GM19193 (cell line): ENCODE results near the gene STXBP3.

ENCODE experiments used
- POLR2A ChIP-seq: IDR thresholded peaks from 4 replicates; pipeline ENCODE4 v1.6.1; 2011; ENCODE audit not compliant: insufficient read depth, insufficient read length; ENCODE audit errors: extremely low read depth

The STXBP3 gene

DNA sequence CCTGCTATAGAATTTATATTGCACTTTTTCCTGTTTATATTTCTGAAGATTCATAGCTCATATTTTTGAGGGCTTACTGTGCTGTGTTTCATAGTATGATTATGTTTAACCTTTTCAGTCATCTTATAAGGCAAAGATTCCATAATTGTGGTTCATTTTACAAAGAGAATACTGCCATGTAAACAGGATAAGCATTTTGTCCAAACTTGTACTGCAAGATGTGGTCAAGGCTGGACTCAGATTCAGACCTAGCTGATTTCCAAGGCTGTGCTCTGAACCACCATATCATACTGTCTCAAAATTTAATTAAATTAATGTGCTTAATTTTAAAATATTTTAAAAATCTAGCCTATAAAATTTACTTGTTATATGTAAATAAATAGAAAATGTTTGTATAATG, 31.4 kb downstream of the STXBP3 start:
- TF ChIP-seq POLR2A: no peak

DNA sequence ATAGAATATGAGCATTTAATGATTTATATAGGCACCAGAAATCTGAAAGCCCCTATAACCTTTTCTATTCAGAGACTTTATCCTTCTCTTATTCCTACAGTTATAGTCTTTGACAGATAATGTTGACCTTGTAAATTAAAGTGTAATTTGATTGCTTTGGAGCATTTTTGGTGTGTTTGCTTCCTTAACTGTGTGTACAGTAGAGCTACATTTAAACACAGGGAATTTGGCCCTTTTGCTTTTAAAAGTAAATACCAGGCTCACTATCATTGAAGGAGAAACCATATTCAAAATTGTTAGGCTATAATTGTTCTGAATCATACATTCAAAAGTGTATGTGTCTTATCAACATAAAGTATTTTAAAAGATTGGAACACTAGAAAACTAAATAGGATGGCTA, 33.0 kb downstream of the STXBP3 start:
- TF ChIP-seq POLR2A: no peak

DNA sequence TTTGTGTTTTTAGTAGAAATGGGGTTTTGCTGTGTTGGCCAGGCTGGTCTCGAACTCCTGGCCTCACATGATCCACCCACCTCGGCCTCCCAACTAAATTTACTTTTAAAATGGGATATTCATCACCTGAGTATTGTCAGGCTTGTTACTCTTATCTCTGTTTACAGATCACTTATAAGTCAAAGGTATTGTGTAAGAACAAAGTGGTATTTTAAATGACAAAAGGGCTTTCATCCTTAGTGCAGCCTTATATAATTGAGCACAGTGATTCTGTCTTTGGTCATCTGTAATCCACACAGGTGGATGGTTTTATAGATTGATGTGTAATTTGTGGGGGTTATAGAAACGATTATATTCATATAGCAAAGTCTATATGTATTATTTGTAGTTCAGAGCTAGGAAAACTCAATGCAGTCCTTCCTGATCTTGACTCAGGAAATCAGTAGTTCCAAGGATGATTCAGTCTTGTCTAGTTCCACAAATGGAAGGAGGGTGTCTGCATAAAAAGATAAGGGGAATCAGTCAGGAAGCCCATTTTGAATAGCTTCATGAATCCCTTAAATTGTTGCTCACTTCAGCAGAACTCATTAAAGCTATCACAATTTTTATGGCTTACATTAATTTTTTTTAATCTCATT, 34.6 kb downstream of the STXBP3 start:
- TF ChIP-seq POLR2A: no peak

DNA sequence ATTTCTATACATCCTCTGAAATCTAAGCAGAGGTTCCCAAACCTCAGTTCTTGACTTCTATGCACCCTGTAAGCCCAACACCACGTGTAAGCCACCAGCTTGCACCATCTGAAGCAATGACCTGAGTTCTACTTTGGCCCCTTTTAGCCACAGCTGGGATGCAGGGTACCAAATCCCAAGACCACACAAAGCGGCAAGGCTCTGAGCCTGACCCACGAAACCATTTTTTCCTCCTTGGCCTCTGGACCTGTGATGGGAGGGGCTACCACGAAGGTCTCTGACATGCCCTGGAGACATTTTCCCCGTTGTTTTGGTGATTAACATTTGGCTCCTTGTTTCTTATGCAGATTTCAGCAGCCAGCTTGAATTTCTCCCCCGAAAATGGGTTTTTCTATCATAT, 38.8 kb downstream of the STXBP3 start:
- TF ChIP-seq POLR2A: no peak

DNA sequence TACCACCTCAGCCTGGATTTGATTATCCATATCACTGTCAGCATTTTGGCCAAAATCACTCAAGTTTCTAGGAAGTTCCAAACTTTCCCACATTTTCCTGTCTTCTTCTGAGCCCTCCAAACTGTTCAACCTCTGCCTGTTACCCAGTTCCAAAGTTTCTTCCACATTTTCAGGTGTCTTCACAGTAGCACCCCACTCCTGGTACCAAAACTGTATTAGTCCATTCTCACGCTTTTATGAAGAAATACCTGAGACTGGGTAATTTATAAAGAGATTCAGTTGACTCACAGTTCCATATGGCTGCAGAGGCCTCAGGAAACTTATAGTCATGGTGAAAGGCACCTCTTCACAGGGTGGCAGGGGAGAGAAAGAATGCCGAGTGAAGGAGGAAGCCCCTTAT, 39.4 kb downstream of the STXBP3 start:
- TF ChIP-seq POLR2A: no peak

DNA sequence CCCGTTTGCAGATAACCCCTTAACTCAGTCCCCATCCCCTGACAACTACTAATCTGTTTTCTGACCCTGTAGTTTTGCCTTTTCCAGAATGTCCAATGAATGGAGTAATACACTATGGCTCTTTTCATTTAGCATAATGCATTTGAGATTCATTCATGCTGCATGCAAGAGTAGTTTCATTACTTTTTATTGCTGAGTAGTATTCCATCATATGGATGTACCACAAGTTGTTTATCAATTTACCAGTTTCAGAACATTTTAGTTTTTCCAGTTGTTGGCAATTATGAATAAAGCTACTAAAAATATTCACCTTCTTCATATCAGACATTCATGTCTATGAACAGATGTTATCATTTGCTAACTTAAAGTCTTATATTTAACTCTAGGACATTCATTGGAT, 45.3 kb downstream of the STXBP3 start:
- no peak for TF ChIP-seq POLR2A

DNA sequence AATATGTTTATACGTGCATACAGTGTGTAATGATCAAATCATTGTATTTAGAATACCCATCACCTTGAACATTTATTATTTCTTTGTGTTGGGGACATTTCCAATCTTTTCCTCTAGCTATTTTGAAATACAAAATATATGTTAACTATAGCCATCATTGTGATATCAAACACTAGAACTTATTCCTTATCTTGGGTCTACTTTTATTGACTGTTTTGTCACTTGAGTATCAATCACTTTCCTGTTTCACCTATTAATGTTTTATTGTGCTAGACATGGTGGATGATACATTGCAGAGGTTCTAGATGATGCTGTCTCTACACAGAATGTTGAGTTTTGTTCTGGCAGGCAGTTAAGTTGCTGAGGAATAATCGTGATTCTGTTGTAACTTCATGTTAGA, 45.9 kb downstream of the STXBP3 start:
- no peak for TF ChIP-seq POLR2A

DNA sequence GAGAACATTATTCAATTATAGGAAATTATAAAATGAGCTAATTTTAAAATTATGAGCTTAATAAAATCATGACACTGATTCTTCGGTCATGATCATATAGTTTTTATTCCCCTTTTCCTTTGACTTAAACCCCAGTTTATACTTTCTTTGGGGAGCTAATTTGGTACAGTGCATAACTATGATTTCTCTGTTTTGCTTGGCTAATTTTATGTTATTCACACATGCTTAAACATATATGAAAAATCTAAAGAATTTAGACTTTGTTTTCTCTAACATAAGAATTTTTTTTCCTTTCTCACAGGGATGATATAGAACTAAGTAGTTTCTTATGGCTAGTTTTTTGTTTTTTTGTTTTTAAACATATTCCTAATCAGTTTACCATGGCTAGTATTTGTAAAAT, 52.5 kb downstream of the STXBP3 start:
- TF ChIP-seq POLR2A: no peak

DNA sequence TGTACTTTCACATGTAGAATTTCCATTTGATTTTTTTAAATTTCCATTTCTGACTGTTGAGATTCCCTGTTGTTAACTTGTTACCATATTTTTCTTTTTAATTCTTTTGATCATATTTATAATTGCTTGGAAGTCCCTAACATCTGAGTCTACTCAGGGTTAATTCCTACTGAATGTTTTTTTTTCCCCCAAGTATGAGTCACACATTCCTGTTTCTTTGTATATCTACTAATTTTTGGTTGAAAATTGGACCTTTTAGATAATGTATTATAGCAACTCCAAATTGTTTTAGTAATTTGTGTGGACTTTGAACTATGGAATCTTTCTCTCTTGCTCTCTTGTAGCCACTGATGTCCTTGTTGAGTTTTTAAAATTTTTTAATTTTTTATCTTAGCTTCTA, 54.6 kb downstream of the STXBP3 start:
- TF ChIP-seq POLR2A: no peak

DNA sequence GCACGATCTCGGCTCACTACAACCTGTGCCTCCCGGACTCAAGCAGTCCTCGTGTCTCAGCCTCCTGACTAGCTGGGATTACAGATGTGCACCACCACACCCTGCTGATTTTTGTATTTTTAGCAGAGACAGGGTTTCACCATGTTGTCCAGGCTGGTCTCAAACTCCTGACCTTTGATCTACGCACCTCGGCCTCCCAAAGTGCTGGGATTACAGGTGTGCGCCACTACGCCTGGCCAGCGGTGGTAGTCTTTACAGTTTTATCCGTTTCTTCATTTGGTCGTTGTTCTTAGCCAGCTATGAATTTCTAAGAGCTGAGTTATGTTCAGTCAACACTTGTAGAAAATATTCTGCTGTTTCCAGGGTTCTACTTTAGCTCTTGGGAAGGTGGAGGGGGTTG, 57.1 kb downstream of the STXBP3 start:
- no peak for TF ChIP-seq POLR2A

DNA sequence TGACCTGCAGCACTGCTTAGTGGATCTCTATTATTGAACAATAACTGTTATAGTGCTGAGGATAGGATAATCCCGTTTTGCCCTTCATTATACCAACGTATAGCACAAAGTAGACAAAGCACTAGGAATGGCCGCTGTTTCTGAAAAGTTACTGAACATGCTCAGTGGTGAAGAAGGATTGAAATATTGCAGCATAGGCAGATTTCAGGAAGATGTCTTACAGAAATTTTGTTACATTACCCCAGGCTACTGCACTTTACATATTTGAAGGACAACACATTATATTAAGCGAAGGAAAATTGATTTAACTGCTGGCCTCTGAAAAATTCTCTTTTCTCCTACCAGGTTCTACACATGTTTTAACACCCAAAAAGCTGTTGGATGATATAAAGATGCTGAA, 62.0 kb downstream of the STXBP3 start:
- TF ChIP-seq POLR2A: no peak

DNA sequence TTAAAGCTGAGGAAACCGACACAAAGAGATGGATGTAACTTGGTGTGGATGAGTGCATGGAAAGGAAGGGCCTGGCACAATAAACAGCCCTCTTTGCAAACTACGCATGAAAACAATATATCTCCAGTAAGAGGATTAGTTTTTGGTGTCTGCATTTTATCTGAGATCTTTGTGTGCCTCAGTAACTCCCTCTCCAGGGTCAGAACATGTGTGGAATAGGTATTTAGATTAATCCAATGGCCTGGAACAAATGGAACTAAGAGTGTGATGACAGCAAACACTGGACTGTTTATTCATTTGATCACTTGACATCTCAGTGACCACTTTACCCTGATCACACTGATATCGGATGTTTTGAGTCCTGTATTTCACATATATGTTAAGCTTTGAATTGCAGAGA, 65.1 kb downstream of the STXBP3 start:
- TF ChIP-seq POLR2A: no peak

DNA sequence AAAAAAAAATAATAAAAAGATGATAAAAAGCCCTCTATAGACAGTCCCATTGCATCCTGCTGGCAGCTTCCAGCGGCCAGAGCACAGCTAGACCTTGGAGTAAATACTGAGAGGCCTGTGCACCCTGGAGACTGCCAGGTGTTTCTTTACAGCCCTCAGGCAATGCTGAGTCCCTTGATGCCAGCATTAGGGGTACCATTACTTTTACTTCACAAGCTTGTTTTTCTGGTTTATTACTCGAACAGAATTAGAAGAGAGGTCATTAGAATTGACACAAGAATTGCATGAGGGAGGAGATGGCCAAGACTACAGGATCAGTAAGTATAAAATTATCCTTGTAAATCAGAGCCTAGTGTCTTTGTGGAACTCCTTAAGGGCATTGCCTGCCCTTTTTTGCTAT, 66.9 kb downstream of the STXBP3 start:
- no peak for TF ChIP-seq POLR2A

DNA sequence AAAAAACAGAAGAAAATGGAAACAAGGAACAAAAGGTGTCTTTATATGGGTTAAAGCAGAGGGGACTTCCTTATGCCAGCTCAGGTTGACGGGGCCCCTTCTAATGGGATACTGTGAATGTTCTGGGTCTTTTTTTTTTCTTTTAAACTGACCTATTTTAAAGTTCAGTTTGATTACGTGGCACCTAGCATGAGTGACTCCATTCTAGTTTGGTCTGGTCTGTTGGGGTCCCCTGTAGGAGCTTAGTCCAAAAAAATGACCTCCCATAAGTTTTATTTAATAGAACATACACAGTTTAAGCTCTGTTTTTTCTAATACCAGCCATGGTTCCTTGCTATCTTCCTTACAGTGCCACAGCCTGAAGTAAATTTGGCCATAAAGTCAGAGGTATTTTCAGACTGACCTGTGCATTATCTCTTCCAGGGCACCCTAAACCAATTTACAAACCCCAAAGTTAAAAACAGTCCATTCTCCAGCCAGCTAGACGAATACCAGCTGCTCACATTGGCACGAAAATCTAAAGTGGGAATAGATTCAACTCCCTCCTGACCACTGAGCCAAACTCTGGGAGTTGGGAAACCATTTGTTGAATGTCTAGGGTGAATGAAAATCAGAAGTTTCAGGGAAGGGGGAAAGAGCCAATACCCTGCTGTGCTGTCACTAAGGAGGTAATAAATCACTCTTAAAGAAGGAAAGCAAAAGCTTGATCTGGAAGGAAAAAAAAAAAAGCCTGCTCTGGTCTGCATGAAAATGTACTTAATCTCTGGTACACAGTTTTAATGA, 68.1 kb downstream of the STXBP3 start:
- no peak for TF ChIP-seq POLR2A

DNA sequence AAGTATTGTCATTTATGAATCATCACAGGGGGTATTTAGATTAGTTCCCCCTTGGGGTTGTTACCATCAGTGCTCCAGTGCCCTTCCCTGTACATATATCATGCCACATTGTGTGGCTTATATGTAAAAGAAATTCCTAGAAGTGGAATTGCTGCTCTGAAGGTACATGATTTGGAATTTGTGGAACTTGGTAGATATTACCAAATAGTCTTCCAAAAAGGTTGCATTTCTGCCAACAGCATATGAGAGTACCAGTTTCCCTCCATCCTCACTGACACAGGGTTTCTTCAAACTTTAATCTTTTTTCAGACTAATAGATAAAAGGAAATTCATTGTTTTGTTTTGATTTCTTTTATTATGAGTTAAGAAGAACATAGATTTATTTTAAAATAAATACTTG, 69.1 kb downstream of the STXBP3 start:
- no peak for TF ChIP-seq POLR2A

DNA sequence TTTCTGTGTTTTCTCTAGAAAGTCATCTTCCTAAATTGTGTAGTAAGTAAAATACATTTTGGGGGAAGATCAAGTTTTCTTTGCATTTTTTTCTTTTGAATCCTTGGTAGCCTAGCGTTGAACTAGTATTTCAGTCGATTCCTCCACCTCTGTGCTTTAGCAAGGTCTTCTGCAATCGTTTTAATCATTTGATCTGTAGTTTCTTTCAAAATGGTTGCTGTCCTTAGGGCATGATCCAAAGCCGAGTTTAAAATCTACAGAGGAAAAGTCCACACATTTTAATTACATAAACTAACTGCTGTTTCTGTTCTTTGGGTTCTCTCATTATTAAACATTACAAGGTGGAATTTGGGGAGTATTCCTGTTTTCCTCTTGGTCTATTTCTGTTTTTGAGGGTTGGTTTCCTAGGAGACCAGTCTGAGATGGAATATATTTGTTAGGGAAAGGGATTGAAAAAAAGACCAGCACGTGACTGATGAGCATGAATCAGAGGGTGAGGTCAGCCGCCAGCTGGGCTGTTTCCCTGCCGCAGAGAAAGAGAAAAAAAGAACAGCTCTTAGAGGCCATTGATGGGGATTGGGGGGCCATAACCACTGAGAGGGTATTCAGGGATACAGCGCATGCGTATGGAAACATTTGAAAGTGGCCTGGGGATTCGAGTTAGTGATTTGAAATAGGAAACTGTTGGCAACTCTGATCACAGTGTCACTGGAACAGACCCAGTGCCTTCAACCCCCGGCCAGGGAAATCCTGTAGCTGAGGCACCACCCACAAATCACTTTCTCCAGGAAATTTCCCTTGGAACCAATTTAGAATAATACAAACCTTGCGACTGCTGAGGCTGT, 69.8 kb downstream of the STXBP3 start:
- no peak for TF ChIP-seq POLR2A

DNA sequence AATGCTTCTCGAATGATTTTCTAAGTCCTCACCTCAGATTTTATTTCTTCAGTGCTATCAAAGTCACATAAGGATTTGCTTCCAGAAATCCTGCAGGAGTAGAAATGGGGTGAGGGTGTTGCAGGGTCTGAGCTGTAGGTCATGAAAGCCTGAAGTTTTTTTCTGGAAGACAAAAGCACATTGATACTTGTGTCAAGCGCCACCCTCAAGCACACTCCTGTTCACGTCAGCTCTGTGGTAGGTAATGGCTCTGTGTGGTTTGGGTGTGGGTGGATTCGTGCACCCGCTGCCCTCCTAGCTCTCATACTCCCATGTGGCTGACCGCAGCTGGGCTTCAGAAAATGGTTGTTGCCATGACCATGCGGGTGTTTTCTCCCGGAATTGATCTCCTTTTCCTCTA, 70.5 kb downstream of the STXBP3 start:
- TF ChIP-seq POLR2A: no peak

DNA sequence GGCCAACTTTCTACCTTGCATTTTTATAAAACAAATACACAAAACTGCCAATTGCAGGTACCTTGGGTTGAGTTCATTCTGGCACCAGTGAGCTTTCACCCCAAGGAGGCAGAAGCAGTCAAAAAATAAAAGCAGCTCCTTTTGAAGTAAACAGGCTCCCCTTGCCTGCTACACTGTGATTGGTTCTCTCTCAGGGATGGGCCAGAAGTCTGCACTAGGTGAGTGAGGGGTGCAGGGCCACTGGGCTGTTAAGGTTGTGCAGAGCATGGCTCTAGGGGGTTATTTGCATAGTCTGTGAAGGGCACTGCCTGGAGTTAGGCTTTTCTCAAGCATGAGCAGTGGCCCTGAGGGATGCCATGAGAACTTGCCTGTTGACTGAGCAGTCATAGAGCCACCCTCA, 71.3 kb downstream of the STXBP3 start:
- TF ChIP-seq POLR2A: no peak
